B cell (primary cell): ENCODE data around the gene DESI2. TPM values are rescaled to one million over a fixed set of nuclear protein-coding genes. Genes with fewer than 3 reads are reported as not detected.

Experiments used
- ATAC-seq: fragments of 200-7000 bp; cut with Tn5 transposase; one replicate; pipeline ENCODE4 v1.10.0; 2021; ENCODE audit warnings: low read depth, mild to moderate bottlenecking, moderate number of reproducible peaks, moderate library complexity
- CTCF ChIA-PET: fragments of 350-600 bp; sonication (Branson Sonifier 250); formaldehyde crosslinking; loops from one replicate; lab custom pipeline; 2021; ENCODE audit warnings: antibody characterized with exemption, inconsistent platforms; lab: Charles Lee
- POLR2A ChIA-PET: fragments of 350-600 bp; sonication (Branson Sonifier 250); formaldehyde crosslinking; loops from one replicate; lab custom pipeline; 2021; ENCODE audit warnings: antibody characterized with exemption; lab: Charles Lee
- DNase-seq: peaks from one replicate; pipeline ENCODE4 v3.0.0; 2013
- H2AFZ ChIP-seq: 2 replicates; pipeline ENCODE4 v1.6.1; 2012; ENCODE audit warnings: mild to moderate bottlenecking, low read depth, low read length; ENCODE audit not compliant: insufficient read depth, poor library complexity, severe bottlenecking
- H3K27ac ChIP-seq, 2 donors: 1 replicate in 1 of 2; 2 replicates in 1 of 2; pipeline ENCODE4 v1.5.1; 2012 to 2013; ENCODE audit warnings: low read length in 2 of 2, mild to moderate bottlenecking in 2 of 2, moderate library complexity in 1 of 2
- H3K27me3 ChIP-seq, 4 experiments: fragments of 200-600 bp in 1 of 4; sonication (generic) in 1 of 4; replicated peaks in 1 of 4; 1 replicate in 2 of 4; 2 replicates in 2 of 4; pipeline versions ENCODE4 v1.6.1 to v1.7.0; 2013 to 2016; ENCODE audit warnings: low read length in 3 of 4, mild to moderate bottlenecking in 2 of 4, mixed read lengths in 1 of 4, moderate library complexity in 1 of 4; ENCODE audit not compliant: insufficient read depth in 4 of 4, control insufficient read depth in 3 of 4; ENCODE audit errors: control extremely low read depth in 1 of 4
- H3K36me3 ChIP-seq, 2 experiments: replicated peaks in 1 of 2; 1 replicate in 1 of 2; 2 replicates in 1 of 2; pipeline versions ENCODE4 v1.6.1 to v1.7.1; 2013; ENCODE audit warnings: low read length in 1 of 2; ENCODE audit not compliant: insufficient read depth in 2 of 2, control insufficient read depth in 1 of 2; ENCODE audit errors: control extremely low read depth in 1 of 2, extremely low read depth in 1 of 2
- H3K4me1 ChIP-seq, 2 donors: fragments of 200-600 bp in 1 of 2; sonication (generic) in 1 of 2; 1 replicate in 1 of 2; 2 replicates in 1 of 2; pipeline versions ENCODE4 v1.5.1 to v1.6.1; 2013 to 2017; ENCODE audit warnings: low read length in 2 of 2; ENCODE audit not compliant: control insufficient read depth in 2 of 2, insufficient read depth in 2 of 2
- H3K4me2 ChIP-seq: replicated peaks from 2 replicates; pipeline ENCODE3; 2012; ENCODE audit warnings: mild to moderate bottlenecking, low read depth, low read length; ENCODE audit not compliant: poor library complexity, severe bottlenecking
- H3K4me3 ChIP-seq, 5 experiments: fragments of 200-600 bp in 1 of 5; sonication (generic) in 1 of 5; 1 replicate in 3 of 5; 2 replicates in 2 of 5; pipeline versions ENCODE4 v1.5.1 to v1.7.0; 2011 to 2016; ENCODE audit warnings: low read length in 4 of 5, mild to moderate bottlenecking in 4 of 5, low read depth in 2 of 5, control low read depth in 1 of 5, moderate library complexity in 1 of 5; ENCODE audit not compliant: insufficient read depth in 1 of 5; ENCODE audit errors: control extremely low read depth in 1 of 5, extremely low read depth in 1 of 5
- H3K79me2 ChIP-seq: fragments of 200-600 bp; sonication (generic); one replicate; pipeline ENCODE4 v1.6.0; 2016; ENCODE audit warnings: low read length; ENCODE audit not compliant: control insufficient read depth, insufficient read depth
- H3K9ac ChIP-seq: fragments of 200-600 bp; sonication (generic); 2 replicates; pipeline ENCODE4 v1.6.1; 2017; ENCODE audit warnings: mild to moderate bottlenecking, low read length, moderate library complexity
- H3K9me3 ChIP-seq, 3 donors: one replicate each; pipeline versions ENCODE4 v1.6.1 to v1.7.1; 2013; ENCODE audit warnings: low read length in 2 of 3; ENCODE audit not compliant: control insufficient read depth in 2 of 3, insufficient read depth in 1 of 3; ENCODE audit errors: control extremely low read depth in 1 of 3
- H4K20me1 ChIP-seq: 2 replicates; pipeline ENCODE4 v1.6.0; 2012; ENCODE audit warnings: mild to moderate bottlenecking, low read length; ENCODE audit not compliant: insufficient read depth, control insufficient read depth, poor library complexity, severe bottlenecking
- H3K27ac Mint-ChIP-seq: one replicate; pipeline ENCODE4 v1.8.0; 2021; ENCODE audit warnings: mixed read lengths
- H3K27me3 Mint-ChIP-seq: one replicate; pipeline ENCODE4 v1.8.0; 2021; ENCODE audit warnings: mixed read lengths
- H3K4me1 Mint-ChIP-seq: one replicate; pipeline ENCODE4 v1.8.0; 2021; ENCODE audit warnings: mixed read lengths
- H3K4me3 Mint-ChIP-seq: one replicate; pipeline ENCODE4 v1.8.0; 2021; ENCODE audit warnings: mixed read lengths
- H3K9me3 Mint-ChIP-seq: one replicate; pipeline ENCODE4 v1.8.0; 2022; ENCODE audit warnings: mixed read lengths; ENCODE audit not compliant: insufficient read depth
- CTCF ChIP-seq: fragments of 200-600 bp; IDR thresholded peaks from one replicate; pipeline ENCODE4 v1.8.0; 2022; ENCODE audit warnings: antibody characterized with exemption, mild to moderate bottlenecking
- EZH2 ChIP-seq: IDR thresholded peaks from 2 replicates; pipeline ENCODE4 v1.6.1; 2012; ENCODE audit warnings: borderline replicate concordance, low read depth, mild to moderate bottlenecking, moderate library complexity, low read length; ENCODE audit not compliant: insufficient read depth, poor library complexity, severe bottlenecking
- WGBS: methylation state at CpG from one replicate; pipeline ENCODE4 v1.1.5; 2013; ENCODE audit warnings: missing lambda C conversion rate; ENCODE audit not compliant: insufficient coverage; 5-methylcytosine and 5-hydroxymethylcytosine counted together
- intact Hi-C: fragments of 100-400 bp; cut with micrococcal nuclease; formaldehyde crosslinking; loops from one replicate; pipeline ENCODE4 v1.10.0; 2022
- polyA plus RNA-seq: library from polyadenylated mRNA; depleted of rRNA; stranded (reverse); fragments of >200 nt; gene quantifications from 2 replicates; pipeline ENCODE4 v1.2.3, GENCODE V29; 2012
- total RNA-seq, 2 donors: library from RNA; stranded (reverse); fragments of 120-200 nt in 1 of 2; gene quantifications; 1 replicate in 1 of 2; 2 replicates in 1 of 2; pipeline versions ENCODE4 v1.2.3 to v1.2.4, GENCODE V29; 2013 to 2022

Gene DESI2
- total and polyA plus RNA-seq, 2 donors (not counting 1 experiment from before 2014, with no cell fraction given), result 9.3 to 25.2 TPM

- Histone ChIP-seq H3K4me3 (no peak overlapping the region), H3K9me3 (no peaks in the 10 kb centered on the region), H3K4me1 (no peaks in the 10 kb centered on the region), H3K79me2 (no peaks in the 10 kb centered on the region), H3K9ac (no peak overlapping the region), H3K4me2 (no peak overlapping the region), H3K27ac (no peak overlapping the region), H4K20me1 (no peaks in the 10 kb centered on the region), H3K36me3 (no peaks in the 10 kb centered on the region), H3K27me3 (peaks cover 0 to 2% (median 0%) of the 10 kb centered on the region in 4 experiments), H2AFZ (no peak overlapping the region)
- Mint-ChIP-seq H3K4me1 (no peaks in the 10 kb centered on the region), H3K9me3 (no peaks in the 10 kb centered on the region), H3K27ac (no peak overlapping the region), H3K27me3 (peaks cover 19% of the 10 kb centered on the region), H3K4me3 (no peak overlapping the region)
- DNase-seq, result no peak
- no peak for TF ChIP-seq CTCF
- TF ChIP-seq EZH2, result no peak
- intact Hi-C loops, result no loop called here
- no peak for ATAC-seq
- POLR2A ChIA-PET, result no interaction called here
- CTCF ChIA-PET, result interaction anchor here (1.2 kb wide), 1 partner anchor 18 kb away, joined by 3 read pairs; no protein-coding TSS in a partner anchor
These were observed 19.8 kb upstream of the DESI2 start for GRCh38 chr1:244633140-244633539.

- Mint-ChIP-seq H3K9me3 (no peaks in the 10 kb centered on the region), H3K4me1 (no peaks in the 10 kb centered on the region), H3K27ac (no peak overlapping the region), H3K4me3 (no peak overlapping the region), H3K27me3 (peaks cover 12% of the 10 kb centered on the region)
- Histone ChIP-seq H3K9me3 (no peaks in the 10 kb centered on the region), H3K27me3 (no peaks in the 10 kb centered on the region), H3K9ac (no peak overlapping the region), H3K27ac (no peak overlapping the region), H4K20me1 (no peaks in the 10 kb centered on the region), H2AFZ (no peak overlapping the region), H3K4me1 (no peaks in the 10 kb centered on the region), H3K36me3 (no peaks in the 10 kb centered on the region), H3K79me2 (no peaks in the 10 kb centered on the region), H3K4me2 (no peak overlapping the region), H3K4me3 (no peak overlapping the region)
- DNase-seq (no peak), ATAC-seq (no peak)
- TF ChIP-seq EZH2, result no peak
- no peak for TF ChIP-seq CTCF
- 93% methylated on average over 6 of the region's 6 CpGs for WGBS
- CTCF ChIA-PET, result no interaction called here
- POLR2A ChIA-PET, result interaction anchor here (0.7 kb wide), 1 partner anchor 1945 kb away, joined by 3 read pairs; no protein-coding TSS in a partner anchor
- intact Hi-C loops, result no loop called here
These were observed 18.4 kb upstream of the DESI2 start for GRCh38 chr1:244634546-244634945.
